GM19351 (cell line): ENCODE results near the gene ZBTB16.

Source experiments
- ATAC-seq: cut with Tn5 transposase; IDR thresholded peaks from one replicate; pipeline ENCODE4 v1.9.1; 2021; ENCODE audit warnings: mild to moderate bottlenecking, moderate library complexity; ENCODE audit not compliant: unreplicated experiment

ZBTB16 gene

GRCh38 chr11:114083391-114084252 lies 24.1 kb downstream of the ZBTB16 start:
- ATAC-seq: no peak

- ATAC-seq: no peak
These were observed 24.9 kb downstream of the ZBTB16 start for GRCh38 chr11:114084414-114084813.

GRCh38 chr11:114085965-114086793 lies 26.7 kb downstream of the ZBTB16 start:
- no peak for ATAC-seq

GRCh38 chr11:114087025-114087424 lies 27.5 kb downstream of the ZBTB16 start:
- ATAC-seq: no peak

GRCh38 chr11:114088216-114088615 lies 28.7 kb downstream of the ZBTB16 start:
- ATAC-seq: no peak

GRCh38 chr11:114088836-114089235 lies 29.3 kb downstream of the ZBTB16 start:
- ATAC-seq: no peak

- ATAC-seq: no peak
These were observed 30.2 kb downstream of the ZBTB16 start for GRCh38 chr11:114089748-114090147.

- no peak for ATAC-seq
These were observed 30.9 kb downstream of the ZBTB16 start for GRCh38 chr11:114090225-114090910.

GRCh38 chr11:114090976-114091375 lies 31.5 kb downstream of the ZBTB16 start:
- no peak for ATAC-seq

- no peak for ATAC-seq
These were observed 32.2 kb downstream of the ZBTB16 start for GRCh38 chr11:114091516-114092397.

GRCh38 chr11:114092478-114092877 lies 33.0 kb downstream of the ZBTB16 start:
- no peak for ATAC-seq

- ATAC-seq: no peak
These were observed 33.4 kb downstream of the ZBTB16 start for GRCh38 chr11:114092953-114093352.

GRCh38 chr11:114094516-114094915 lies 35.0 kb downstream of the ZBTB16 start:
- ATAC-seq: no peak

GRCh38 chr11:114095899-114096298 lies 36.4 kb downstream of the ZBTB16 start:
- no peak for ATAC-seq

GRCh38 chr11:114097832-114098231 lies 38.3 kb downstream of the ZBTB16 start:
- no peak for ATAC-seq

- no peak for ATAC-seq
These were observed 39.4 kb downstream of the ZBTB16 start for GRCh38 chr11:114098927-114099326.

GRCh38 chr11:114099392-114100178 lies 40.1 kb downstream of the ZBTB16 start:
- no peak for ATAC-seq

- no peak for ATAC-seq
These were observed 43.7 kb downstream of the ZBTB16 start for GRCh38 chr11:114102993-114103896.

- ATAC-seq: no peak
These were observed 46.1 kb downstream of the ZBTB16 start for GRCh38 chr11:114105611-114106010.
